SK-N-SH treated with all-trans-retinoic acid at 6 μM for 48 hours (cell line): ENCODE results near the gene CEP170.

Experiments used
- GLIS3 ChIP-seq: fragments of 250-450 bp; sonication (Bioruptor Pico); IDR thresholded peaks from 2 replicates; pipeline ENCODE4 v1.5.0; 2020; ENCODE audit warnings: mild to moderate bottlenecking, moderate library complexity
- ISL1 ChIP-seq: fragments of 250-450 bp; sonication (Bioruptor Pico); IDR thresholded peaks from 2 replicates; pipeline ENCODE4 v2.1.2; 2022; ENCODE audit warnings: mild to moderate bottlenecking, moderate library complexity
- OSR1 ChIP-seq: fragments of 250-450 bp; sonication (Bioruptor Pico); IDR thresholded peaks from 2 replicates; pipeline ENCODE4 v1.8.0; 2022; ENCODE audit warnings: moderate library complexity, mild to moderate bottlenecking, inconsistent platforms
- PATZ1 ChIP-seq: fragments of 250-450 bp; sonication (Bioruptor Pico); IDR thresholded peaks from 2 replicates; pipeline ENCODE4 v1.8.0; 2020; ENCODE audit warnings: mild to moderate bottlenecking, moderate library complexity, borderline replicate concordance
- SNAI2 ChIP-seq: fragments of 250-450 bp; sonication (Bioruptor Pico); IDR thresholded peaks from 2 replicates; pipeline ENCODE4 v1.5.0; 2020; ENCODE audit warnings: mild to moderate bottlenecking, moderate library complexity
- ZC3H10 ChIP-seq: fragments of 250-450 bp; sonication (Bioruptor Pico); IDR thresholded peaks from 2 replicates; pipeline ENCODE4 v1.5.1; 2021; ENCODE audit warnings: mild to moderate bottlenecking, moderate library complexity
- ZFP3 ChIP-seq: fragments of 250-450 bp; sonication (Bioruptor Pico); IDR thresholded peaks from 2 replicates; pipeline ENCODE4 v1.5.0; 2020; ENCODE audit warnings: mild to moderate bottlenecking, moderate library complexity
- ZNF70 ChIP-seq: fragments of 450-650 bp; formaldehyde crosslinking; IDR thresholded peaks from 2 replicates; pipeline ENCODE4 v1.5.0; 2020; ENCODE audit warnings: mild to moderate bottlenecking, moderate library complexity
- ZNF8 ChIP-seq: fragments of 450-650 bp; formaldehyde crosslinking; IDR thresholded peaks from 2 replicates; pipeline ENCODE4 v1.5.0; 2020; ENCODE audit warnings: mild to moderate bottlenecking, moderate library complexity

- TF ChIP-seq ISL1 (CRISPR knock-in tag), result no peak
- no peak for TF ChIP-seq GLIS3 (CRISPR knock-in tag)
- TF ChIP-seq PATZ1, result no peak
- no peak for TF ChIP-seq ZNF70
- no peak for TF ChIP-seq ZNF8
- no peak for TF ChIP-seq ZFP3 (CRISPR knock-in tag)
- no peak for TF ChIP-seq SNAI2
- TF ChIP-seq ZC3H10 (CRISPR knock-in tag), result no peak
- TF ChIP-seq OSR1 (CRISPR knock-in tag), result no peak
These were observed 9.6 kb upstream of the CEP170 start for GRCh38 chr1:243264717-243265116.
